Fibroblast of pulmonary artery (primary cell): Measurements from ENCODE around the gene DDX41.

Experiments
- DNase-seq: peaks from one replicate; pipeline ENCODE4 v3.0.0-alpha.2; 2010; ENCODE audit warnings: low read depth
- H3K4me3 ChIP-seq: replicated peaks from 2 replicates; pipeline ENCODE4 v1.5.1; 2011; ENCODE audit warnings: low read depth, mild to moderate bottlenecking, control low read depth, low read length, moderate library complexity
- CTCF ChIP-seq: IDR thresholded peaks from 2 replicates; pipeline ENCODE4 v1.5.1; 2011; ENCODE audit warnings: mild to moderate bottlenecking, control low read depth, low read length, inconsistent platforms; ENCODE audit errors: missing control alignments

DDX41 gene

GRCh38 chr5:177472460-177473442 is 44.0 kb downstream of the DDX41 start:
- peak overlapping the region; percentile 77 for H3K4me3 ChIP-seq
- TF ChIP-seq CTCF: no peak
- no peak for DNase-seq

GRCh38 chr5:177471610-177472356 is 45.0 kb downstream of the DDX41 start:
- no peak for TF ChIP-seq CTCF
- H3K4me3 ChIP-seq: peak overlapping the region; percentile 77
- peak; percentile 57 for DNase-seq

GRCh38 chr5:177470759-177471536 is 45.8 kb downstream of the DDX41 start:
- no peak for TF ChIP-seq CTCF
- no peak for DNase-seq
- H3K4me3 ChIP-seq: peak overlapping the region; percentile 77

GRCh38 chr5:177469750-177470525 is 46.8 kb downstream of the DDX41 start:
- DNase-seq: no peak
- TF ChIP-seq CTCF: no peak
- no peak overlapping the region for H3K4me3 ChIP-seq

GRCh38 chr5:177468685-177469628 is 47.8 kb downstream of the DDX41 start:
- DNase-seq: no peak
- TF ChIP-seq CTCF: no peak
- H3K4me3 ChIP-seq: no peak overlapping the region
